ENCODE data around the gene SHKBP1.

- no peak for TF ChIP-seq HIVEP1 (CRISPR knock-in tag; IDR thresholded peaks at IDR 0.05)
- TF ChIP-seq RAD21 (CRISPR knock-in tag; conservative IDR thresholded peaks at IDR 0.05 in 1 of 2, IDR thresholded peaks at IDR 0.05 in 1 of 2), result no peak
- TF ChIP-seq TAF1 (IDR thresholded peaks at IDR 0.05; ENCODE audit: control insufficient read depth, extremely low read depth, insufficient read depth, low read length, severe bottlenecking), result no peak
- no peak for TF ChIP-seq PCBP2 (IDR thresholded peaks at IDR 0.05; ENCODE audit: low read depth, low read length, poor library complexity, severe bottlenecking)
- no peak for TF ChIP-seq ZBTB43 (CRISPR knock-in tag; IDR thresholded peaks at IDR 0.05)
- TF ChIP-seq RBFOX2 (IDR thresholded peaks at IDR 0.05; ENCODE audit: low read depth, low read length), result no peak; the same call in 1 of the 2 replicates
- TF ChIP-seq MED1 (CRISPR knock-in tag; IDR thresholded peaks at IDR 0.05; ENCODE audit: borderline replicate concordance), result no peak
- no peak for TF ChIP-seq FOXJ3 (CRISPR knock-in tag; IDR thresholded peaks at IDR 0.05)
- no peak for TF ChIP-seq EZH2 (IDR thresholded peaks at IDR 0.05; ENCODE audit: borderline replicate concordance, low read depth, low read length)
Observed at GRCh38 chr19:40582467-40582866, 5.8 kb downstream of the SHKBP1 start.

Data from K562 (cell line).